ENCODE measurements around the gene MEAF6. TPM values are rescaled to one million over a fixed set of nuclear protein-coding genes. Genes with fewer than 3 reads are reported as not detected.

MEAF6 gene
- total and polyA plus RNA-seq, 10 donors = 39.5 to 69.0 (median 56.2) TPM

DNA sequence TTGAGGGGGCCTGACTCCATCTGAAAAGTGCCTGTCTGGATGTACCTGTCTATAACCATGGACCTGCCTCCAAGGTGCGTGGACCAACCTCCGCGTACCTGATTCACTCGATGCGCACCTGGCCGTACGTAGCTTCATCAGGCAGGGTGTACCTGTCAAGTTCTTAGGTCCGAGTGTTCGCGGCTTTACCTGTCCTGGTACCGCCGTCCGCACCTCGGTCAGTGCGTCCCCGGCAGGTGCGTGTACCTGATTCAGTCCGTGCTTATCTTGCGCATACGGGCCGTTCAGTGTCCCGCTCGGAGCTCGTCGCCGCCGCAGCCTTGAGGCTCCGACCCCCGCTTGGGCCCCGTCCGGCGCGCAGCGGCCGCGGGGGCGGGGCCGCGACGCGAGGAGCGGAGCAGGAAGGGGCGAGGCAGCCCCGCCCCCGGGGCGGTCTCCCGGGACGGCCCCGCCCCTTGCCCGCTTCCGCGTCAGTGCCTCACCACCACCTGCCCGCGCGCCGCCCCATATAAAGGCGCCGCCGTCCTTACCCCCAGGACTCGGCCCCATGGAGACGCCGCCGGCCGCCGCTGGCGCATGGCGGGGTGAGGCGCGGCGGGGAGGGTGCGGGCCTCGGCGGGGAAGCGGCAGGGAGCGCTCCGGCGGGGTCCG is 40.4 kb downstream of the MEAF6 start, which contains the start of gene ZC3H12A:
Gene ZC3H12A, plus strand, starts transcription at position 535 of the 651 bp plus-strand sequence. CDS start 917 bp downstream, outside the sequence.
- WGBS, 5 donors = 0 to 2% (median 1%) methylated on average over 29 to 78 of the region's 78 CpGs
- peaks cover 65 to 94% (median 76%) of the 10 kb centered on the region in 6 donors for H3K4me1 ChIP-seq

DNA sequence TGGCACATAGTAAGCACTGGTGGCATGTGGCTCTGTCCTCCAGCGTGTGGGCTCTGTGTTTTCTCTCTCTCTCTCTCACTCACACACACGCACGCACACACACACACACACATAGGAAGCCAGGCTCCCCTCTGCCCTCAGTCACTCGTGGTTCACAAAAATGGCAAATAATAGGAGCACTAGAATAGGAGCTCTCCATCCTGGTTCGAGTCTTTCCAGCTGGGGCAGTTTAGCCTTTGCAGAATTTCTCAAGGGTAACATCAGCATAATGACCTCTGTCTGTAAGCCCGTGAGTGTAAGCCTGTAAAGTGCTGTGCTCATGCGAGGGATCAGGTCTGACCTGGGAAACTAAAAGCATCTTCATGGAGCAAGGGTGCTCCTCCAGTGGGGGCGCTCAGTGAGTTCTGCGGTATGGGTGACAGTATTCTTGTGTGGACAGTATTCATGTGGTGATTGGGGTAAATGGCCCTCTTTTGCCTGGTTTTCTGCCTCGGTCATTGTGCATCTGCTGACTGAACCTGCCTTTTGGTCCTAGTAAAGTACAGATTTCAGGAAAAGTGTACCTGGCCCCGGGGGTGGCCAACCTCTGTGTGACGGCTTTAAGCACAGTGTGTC is 41.0 kb downstream of the MEAF6 start:
- DNase-seq = no peak
- H3K27me3 ChIP-seq (replicated peaks in 1 of 7) = no peaks in the 10 kb centered on the region
- peak overlapping the region; percentile 83 to 97 (median 86) for H3K4me3 ChIP-seq
- no peaks in the 10 kb centered on the region for H3K9me3 ChIP-seq
- H3K4me1 ChIP-seq = peaks cover 59 to 88% (median 70%) of the 10 kb centered on the region in 6 donors
- 6 to 18% (median 11%) methylated on average over 9 to 12 of the region's 12 CpGs for WGBS, 5 donors
- TF ChIP-seq POLR2A (IDR thresholded peaks at IDR 0.05) = no peak
- TF ChIP-seq CTCF (IDR thresholded peaks at IDR 0.05 in 8 of 11, conservative IDR thresholded peaks at IDR 0.05 in 3 of 11) = no peak
- no peak for TF ChIP-seq POLR2AphosphoS5 (IDR thresholded peaks at IDR 0.05)
- H3K36me3 ChIP-seq = peaks cover 0 to 33% (median 11%) of the 10 kb centered on the region in 6 donors
- intact Hi-C loops (cut with DNase I; ENCODE audit: low total_unique reads) = no loop called here
- peak overlapping the region; percentile 76 to 98 (median 94) for H3K27ac ChIP-seq

More for the DNA sequence above, 40.4 kb downstream of the MEAF6 start, which contains the start of gene ZC3H12A:
- Histone ChIP-seq H3K4me3 (peak within 1 kb of the TSS; percentile 83 to 97 (median 86)), H3K9me3 (no peaks in the 10 kb centered on the region), H3K27ac (peak within 1 kb of the TSS; percentile 76 to 98 (median 94)), H3K27me3 (replicated peaks in 1 of 7) (no peaks in the 10 kb centered on the region), H3K36me3 (peaks cover 0 to 37% (median 11%) of the 10 kb centered on the region in 6 donors)
- TF ChIP-seq CTCF (IDR thresholded peaks at IDR 0.05 in 8 of 11, conservative IDR thresholded peaks at IDR 0.05 in 3 of 11) (no peak), POLR2A (IDR thresholded peaks at IDR 0.05) (peak; percentile 93 to 98 (median 98)), POLR2AphosphoS5 (IDR thresholded peaks at IDR 0.05) (peak; percentile 99 to 100 (median 100))
- peak; percentile 98 for DNase-seq
- intact Hi-C loops (cut with DNase I; ENCODE audit: low total_unique reads) = no loop called here

DNA sequence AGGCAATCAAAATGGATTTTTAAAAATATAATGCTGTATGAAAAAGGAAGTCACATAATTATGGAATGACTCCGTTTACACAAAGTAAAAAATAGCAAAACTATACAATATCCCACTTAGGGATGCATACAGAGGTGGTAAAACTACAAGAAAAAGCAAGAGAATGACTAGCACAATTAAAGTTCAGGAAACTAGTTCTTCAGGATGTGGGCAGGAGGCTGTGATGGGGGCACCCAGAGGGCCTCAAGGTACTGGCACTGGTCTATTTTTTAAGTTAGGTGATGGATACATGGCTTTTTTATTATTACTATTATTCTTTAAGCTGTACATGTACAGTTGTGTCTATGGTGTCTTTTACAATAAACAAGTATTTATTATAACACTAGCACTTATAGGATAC is 41.6 kb downstream of the MEAF6 start:
- H3K27me3 ChIP-seq (replicated peaks in 1 of 7) = no peaks in the 10 kb centered on the region
- peak overlapping the region in 3 of 8 donors; percentile 85 to 97 (median 88) for H3K4me3 ChIP-seq
- WGBS, 5 donors = 30 to 53% (median 43%) methylated on average over 1 of the region's 1 CpG
- H3K27ac ChIP-seq = peak overlapping the region in 6 of 8 donors; percentile 2 to 98 (median 97)
- no peak for TF ChIP-seq POLR2AphosphoS5 (IDR thresholded peaks at IDR 0.05)
- TF ChIP-seq POLR2A (IDR thresholded peaks at IDR 0.05) = no peak
- no peak for TF ChIP-seq CTCF (IDR thresholded peaks at IDR 0.05 in 8 of 11, conservative IDR thresholded peaks at IDR 0.05 in 3 of 11)
- H3K36me3 ChIP-seq = peaks cover 0 to 27% (median 8%) of the 10 kb centered on the region in 6 donors
- peaks cover 53 to 82% (median 65%) of the 10 kb centered on the region in 6 donors for H3K4me1 ChIP-seq
- H3K9me3 ChIP-seq = no peaks in the 10 kb centered on the region
- DNase-seq = no peak
- intact Hi-C loops (cut with DNase I; ENCODE audit: low total_unique reads) = no loop called here

GRCh38 chr1:37472281-37472680 is 42.3 kb downstream of the MEAF6 start:
- no peak for DNase-seq
- H3K27me3 ChIP-seq (replicated peaks in 1 of 7) = no peaks in the 10 kb centered on the region
- no peak for TF ChIP-seq POLR2A (IDR thresholded peaks at IDR 0.05)
- H3K4me3 ChIP-seq = no peak overlapping the region
- WGBS, 5 donors = 61 to 76% (median 65%) methylated on average over 7 of the region's 7 CpGs
- H3K9me3 ChIP-seq = no peaks in the 10 kb centered on the region
- peaks cover 46 to 75% (median 57%) of the 10 kb centered on the region in 6 donors for H3K4me1 ChIP-seq
- peaks cover 0 to 20% (median 4%) of the 10 kb centered on the region in 6 donors for H3K36me3 ChIP-seq
- intact Hi-C loops (cut with DNase I; ENCODE audit: low total_unique reads) = no loop called here
- peak overlapping the region; percentile 2 to 98 (median 94) for H3K27ac ChIP-seq

Data from spleen (tissue), 11 donors.